ENCODE data around the gene CLINT1. TPM values are rescaled to one million over a fixed set of nuclear protein-coding genes. Genes with fewer than 3 reads are reported as not detected.

Gene CLINT1
- total RNA-seq, 1 experiment from 2014 or later: 79.6 TPM

GRCh38 chr5:157845914-157846598 is 12.9 kb downstream of the CLINT1 start (continued):
- no peak for TF ChIP-seq PRDM15 (CRISPR knock-in tag; IDR thresholded peaks at IDR 0.05)
- no peak for TF ChIP-seq ZNF671 (CRISPR knock-in tag; IDR thresholded peaks at IDR 0.05)
- TF ChIP-seq MLX (CRISPR knock-in tag; IDR thresholded peaks at IDR 0.05): no peak
- no peak for TF ChIP-seq ZBTB21 (CRISPR knock-in tag; IDR thresholded peaks at IDR 0.05; ENCODE audit: borderline replicate concordance)
- TF ChIP-seq ZNF121 (CRISPR knock-in tag; IDR thresholded peaks at IDR 0.05): no peak
- no peak for TF ChIP-seq USF2 (CRISPR knock-in tag; IDR thresholded peaks at IDR 0.05)
- no peak for TF ChIP-seq FOXP4 (CRISPR knock-in tag; IDR thresholded peaks at IDR 0.05)

- Mint-ChIP-seq H3K4me3 (no peak overlapping the region), H3K27ac (no peak overlapping the region; the same call in 1 of the 2 replicates), H3K9me3 (peaks cover 12% of the 10 kb centered on the region), H3K4me1 (peaks cover 13% of the 10 kb centered on the region), H3K36me3 (peaks cover 21% of the 10 kb centered on the region), H3K27me3 (ENCODE audit: low read depth) (no peaks in the 10 kb centered on the region)
- TF ChIP-seq MAX (CRISPR knock-in tag; IDR thresholded peaks at IDR 0.05) (no peak), JAZF1 (CRISPR knock-in tag; IDR thresholded peaks at IDR 0.05) (no peak), ESRRA (CRISPR knock-in tag; IDR thresholded peaks at IDR 0.05; ENCODE audit: borderline replicate concordance) (no peak), ATF6 (CRISPR knock-in tag; IDR thresholded peaks at IDR 0.05) (no peak)
- DNase-seq (ENCODE audit: low spot score) (no peak), ATAC-seq (no peak)
- ChIA-PET POLR2A (no interaction called here), CTCF (interaction anchor here (1.0 to 1.3 kb wide), 3 partner anchors 13 to 106 kb away, joined by 4 to 6 read pairs (median 5); no protein-coding TSS in a partner anchor)
Measured at GRCh38 chr5:157842787-157843186, 16.2 kb downstream of the CLINT1 start.

GRCh38 chr5:157842185-157842584 is 16.8 kb downstream of the CLINT1 start:
- CTCF ChIA-PET: interaction anchor here (1.0 to 1.3 kb wide), 3 partner anchors 13 to 107 kb away, joined by 4 to 6 read pairs (median 5); no protein-coding TSS in a partner anchor
- H3K4me1 Mint-ChIP-seq: peaks cover 13% of the 10 kb centered on the region
- no peak overlapping the region for H3K27ac Mint-ChIP-seq
- DNase-seq (ENCODE audit: low spot score): no peak
- POLR2A ChIA-PET: no interaction called here
- H3K36me3 Mint-ChIP-seq: peaks cover 15% of the 10 kb centered on the region
- ATAC-seq: no peak
- H3K4me3 Mint-ChIP-seq: no peak overlapping the region
- peaks cover 12% of the 10 kb centered on the region for H3K9me3 Mint-ChIP-seq
- no peaks in the 10 kb centered on the region for H3K27me3 Mint-ChIP-seq (ENCODE audit: low read depth)
- TF ChIP-seq ZBTB43 (CRISPR knock-in tag; IDR thresholded peaks at IDR 0.05): no peak
- no peak for TF ChIP-seq AFF4 (CRISPR knock-in tag; IDR thresholded peaks at IDR 0.05; ENCODE audit: borderline replicate concordance)
- no peak for TF ChIP-seq NR1H2 (CRISPR knock-in tag; IDR thresholded peaks at IDR 0.05)
- no peak for TF ChIP-seq HMGA2 (CRISPR knock-in tag; IDR thresholded peaks at IDR 0.05)
- no peak for TF ChIP-seq USF1 (CRISPR knock-in tag; IDR thresholded peaks at IDR 0.05)

All from WTC11 (cell line).